ENCODE results near the gene OR13C3. TPM values are rescaled to one million over a fixed set of nuclear protein-coding genes. Genes with fewer than 3 reads are reported as not detected.
"Not testable (repeated sequence)": the region's sequence is repeated elsewhere in the genome, so short reads cannot be mapped to it uniquely, and the experiment has no call there.

OR13C3 gene
- total RNA-seq (2014; rRNA removed; shearing (Covaris generic)): not detected in 2 replicates

DNA sequence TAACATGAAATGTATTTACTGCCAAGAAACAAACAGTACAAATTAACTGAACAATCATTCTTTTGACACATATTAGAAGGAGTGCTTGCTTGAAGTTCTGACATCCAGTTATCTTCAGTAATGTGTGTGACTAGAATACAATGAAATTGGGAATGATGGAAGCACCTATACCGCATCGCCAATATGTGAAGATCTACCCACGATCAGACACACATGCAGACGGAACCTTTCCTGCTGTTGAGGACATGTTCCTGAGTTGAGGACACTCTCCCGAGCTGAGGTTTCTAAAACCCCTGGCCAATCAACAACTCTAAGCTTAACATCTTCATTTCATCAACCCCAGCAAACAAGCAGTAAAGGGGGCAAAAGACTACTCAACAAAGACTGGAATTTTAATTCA lies at the start of gene OR13C3:
OR13C3 (minus strand) TSS at position 101 of the 400 bp plus-strand sequence. CDS start 133 bp downstream, outside the sequence.
- no peak for DNase-seq (ENCODE audit: low spot score)

DNA sequence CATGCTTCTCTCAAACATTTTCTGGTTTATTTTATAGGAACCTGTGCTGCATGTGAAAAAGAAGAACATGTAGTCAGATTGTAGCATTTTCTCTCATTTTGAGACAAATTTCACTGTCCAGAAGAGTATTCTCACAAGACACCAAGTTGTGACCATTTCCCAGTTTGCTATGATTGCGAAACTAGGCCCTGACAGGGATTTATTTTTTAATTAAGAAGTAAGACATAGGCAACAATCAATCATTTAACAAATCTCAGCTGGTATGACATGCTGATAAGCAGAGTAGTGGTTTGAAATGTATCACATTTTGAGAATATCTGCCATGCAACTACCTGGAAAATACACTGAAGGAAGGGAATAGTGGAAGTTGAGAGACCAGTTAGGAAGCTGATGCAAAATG lies 43.9 kb upstream of the OR13C3 start:
- no peak for DNase-seq (ENCODE audit: low spot score)

DNA sequence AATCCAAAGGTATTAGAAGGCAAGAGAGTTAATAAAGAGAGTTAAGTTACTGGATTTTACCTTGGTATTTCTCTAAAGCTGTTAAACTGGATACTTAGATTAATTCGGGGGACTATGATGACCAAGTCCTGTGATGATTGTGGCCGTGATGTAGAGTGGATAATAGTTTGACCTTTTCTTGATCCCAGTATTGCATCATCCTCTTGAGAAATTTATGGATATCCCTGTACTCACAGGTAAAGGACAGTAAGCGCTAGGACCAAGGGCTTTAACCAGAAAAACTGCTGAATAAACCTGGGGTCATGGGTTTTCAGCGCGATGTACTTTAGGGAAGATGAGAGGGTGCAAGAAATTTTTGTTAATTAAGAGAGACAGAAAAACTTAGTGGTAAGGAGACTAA lies 40.6 kb upstream of the OR13C3 start:
- no peak for DNase-seq (ENCODE audit: low spot score)

DNA sequence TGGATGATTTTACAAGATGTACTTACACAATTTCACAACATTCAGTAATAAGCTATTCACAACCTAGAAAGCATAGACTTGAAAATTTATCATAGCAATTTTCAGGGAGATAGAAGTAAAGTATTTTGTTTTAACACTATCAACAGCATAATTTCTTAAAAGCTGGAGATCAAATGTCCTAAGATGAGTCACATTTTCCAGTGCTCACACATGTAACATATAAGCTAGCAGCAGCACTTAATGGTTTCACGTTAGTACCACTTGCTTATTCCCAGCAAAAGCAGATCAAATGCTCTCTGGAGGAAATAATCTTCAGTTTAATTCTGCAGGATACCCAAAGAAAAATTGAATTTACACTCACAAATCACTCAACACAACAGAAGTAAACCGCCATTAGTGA lies 38.8 kb upstream of the OR13C3 start:
- no peak for DNase-seq (ENCODE audit: low spot score)

DNA sequence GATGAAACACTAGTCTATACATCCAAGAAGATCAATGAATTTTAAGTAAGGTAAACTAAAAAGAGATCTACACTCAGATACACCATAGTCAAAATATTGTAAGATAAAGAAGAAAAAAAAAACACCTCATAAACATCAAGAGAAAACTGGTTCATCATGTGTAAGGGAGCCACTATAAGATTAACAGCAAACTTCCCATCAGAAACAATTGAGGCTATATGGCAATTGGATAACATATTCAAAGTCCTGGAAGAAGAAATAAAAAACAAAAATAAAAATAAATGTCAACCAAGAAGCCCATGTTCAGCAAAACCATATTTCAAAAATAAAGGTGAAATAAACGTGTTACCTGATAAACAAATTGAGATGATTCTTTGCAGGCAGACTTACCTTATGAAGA lies 36.0 kb upstream of the OR13C3 start:
- DNase-seq (ENCODE audit: low spot score): no peak

DNA sequence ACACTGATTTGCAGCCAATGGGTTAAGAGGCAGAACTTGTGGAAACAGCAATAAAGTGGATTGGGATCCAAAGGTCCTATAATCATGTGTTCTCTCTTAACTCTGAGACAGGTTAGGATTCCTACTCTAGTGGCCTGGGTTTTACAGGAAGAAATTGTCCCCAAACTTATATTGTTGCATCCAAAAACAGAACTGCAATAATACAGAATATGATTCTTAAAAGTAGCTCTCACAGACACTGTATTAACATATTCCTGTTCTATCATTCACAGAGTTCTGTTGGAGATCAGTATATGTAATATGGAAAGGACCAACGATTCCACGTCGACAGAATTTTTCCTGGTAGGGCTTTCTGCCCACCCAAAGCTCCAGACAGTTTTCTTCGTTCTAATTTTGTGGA lies 32.2 kb upstream of the OR13C3 start, which contains the start of gene OR13C8:
OR13C8 (plus strand) TSS at position 301 of the 400 bp plus-strand sequence; CDS start at position 301, 0 bp downstream.
- DNase-seq (ENCODE audit: low spot score): no peak

DNA sequence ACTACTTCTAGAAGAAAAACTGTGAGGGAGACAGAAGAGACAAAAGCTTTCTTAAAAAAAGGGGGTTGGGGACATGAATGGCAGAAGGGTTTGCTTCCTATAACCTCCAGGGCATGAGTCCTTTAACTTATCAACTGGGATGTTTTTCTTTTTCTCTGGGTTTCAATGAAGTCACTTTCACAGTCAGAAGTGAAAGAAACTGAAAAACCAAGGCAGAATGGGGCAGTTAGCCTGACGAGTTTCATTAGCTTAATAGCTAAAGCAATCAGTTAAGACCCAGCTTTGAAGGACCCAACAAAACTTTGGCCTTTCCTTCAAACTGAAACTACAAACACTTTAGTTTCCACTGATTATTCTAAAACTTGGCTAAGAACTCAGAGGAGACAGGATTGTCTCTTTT lies 27.7 kb upstream of the OR13C3 start:
- no peak for DNase-seq (ENCODE audit: low spot score)

DNA sequence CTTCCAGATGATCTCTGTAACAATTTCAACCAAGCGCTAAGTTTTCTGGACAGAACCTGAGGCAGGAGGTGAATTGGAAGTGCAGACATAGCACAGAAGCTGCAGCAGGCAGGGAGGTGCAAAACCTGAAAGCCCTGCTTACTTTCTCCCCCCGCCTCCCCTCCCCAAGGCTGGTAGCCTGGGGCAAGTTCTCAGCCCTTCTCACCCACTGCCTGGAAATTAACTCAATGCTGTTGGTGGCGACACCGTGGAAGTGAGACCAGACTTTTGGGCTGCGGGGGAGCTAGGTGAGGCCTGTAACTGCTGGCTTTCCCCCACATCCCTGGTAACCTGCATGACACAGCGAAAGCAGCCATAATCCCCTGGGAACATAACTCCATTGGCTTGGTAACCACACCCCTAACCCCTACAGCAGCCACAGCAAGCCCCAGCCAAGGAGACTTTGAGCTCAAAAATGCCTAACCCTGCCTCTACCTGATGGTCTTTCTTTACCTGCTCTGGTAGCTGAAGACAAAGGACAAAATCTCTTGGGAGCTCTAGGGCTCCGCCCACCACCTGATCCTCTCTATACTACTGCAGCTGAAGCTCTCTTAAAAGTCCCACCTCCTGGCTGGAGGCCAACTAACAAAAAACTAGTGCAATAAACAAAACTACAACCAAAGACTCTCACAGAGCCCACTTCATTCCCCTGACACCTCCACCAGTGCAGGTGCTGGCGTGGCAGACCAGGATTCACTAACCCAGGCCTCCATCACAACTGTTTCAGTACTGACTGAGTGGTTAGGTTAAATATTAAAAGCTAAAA lies 20.4 kb upstream of the OR13C3 start:
- no peak for DNase-seq (ENCODE audit: low spot score)

DNA sequence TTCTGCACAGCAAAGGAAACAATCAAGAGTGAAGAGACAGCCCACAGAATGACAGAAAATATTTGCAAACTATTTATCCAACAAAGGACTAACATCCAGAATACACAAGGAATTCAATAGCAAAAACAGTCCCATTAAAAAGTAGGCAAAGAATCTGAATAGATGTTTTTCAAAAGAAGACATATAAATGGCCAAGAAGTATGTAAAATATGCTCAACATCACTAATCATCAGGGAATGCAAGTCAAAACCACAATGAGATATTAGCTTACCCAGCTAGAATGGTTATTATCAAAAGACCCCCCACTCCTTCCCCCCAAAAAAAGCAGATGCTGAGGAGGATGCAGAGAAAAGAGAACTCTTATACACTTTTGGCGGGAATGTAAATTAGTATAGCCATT lies 18.9 kb upstream of the OR13C3 start:
- no peak for DNase-seq (ENCODE audit: low spot score)

DNA sequence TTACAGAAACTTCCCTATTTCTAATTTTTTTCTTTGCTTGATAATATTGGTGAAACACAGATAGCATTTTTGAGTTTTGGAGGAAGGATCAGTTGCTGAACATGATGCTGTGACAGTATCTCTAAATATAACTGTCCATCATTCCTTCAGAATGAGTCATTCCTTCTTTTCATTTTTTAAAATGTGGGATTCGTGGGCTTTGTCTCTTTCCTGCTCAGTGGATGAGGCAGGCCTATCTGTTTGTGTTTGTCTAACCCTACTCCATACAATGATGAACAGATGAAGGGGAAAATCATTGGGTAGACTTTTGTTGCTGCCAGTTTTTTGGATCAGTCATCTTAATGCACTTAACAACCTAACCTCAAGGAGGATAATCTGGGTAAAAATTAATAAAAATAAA lies 16.6 kb upstream of the OR13C3 start:
- DNase-seq (ENCODE audit: low spot score): no peak

DNA sequence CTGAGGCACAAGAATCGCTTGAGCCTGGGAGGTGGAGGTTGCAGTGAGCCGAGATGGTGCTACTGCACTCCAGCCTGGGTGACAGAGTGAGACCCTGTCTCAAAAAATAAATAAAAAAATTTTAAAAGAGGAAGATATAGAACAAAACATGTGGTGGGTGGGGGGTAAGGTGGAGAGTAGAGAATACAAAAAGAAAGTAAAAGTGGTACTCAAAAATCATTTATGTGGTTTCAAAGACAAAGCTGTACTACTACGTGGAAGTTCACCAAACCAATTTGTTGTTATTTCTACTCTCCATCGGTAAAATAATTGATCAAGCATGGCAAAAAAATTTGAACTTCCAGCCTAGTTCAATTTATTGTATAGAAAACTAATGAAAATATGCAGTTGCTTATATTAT lies 8.0 kb upstream of the OR13C3 start:
- DNase-seq (ENCODE audit: low spot score): no peak

DNA sequence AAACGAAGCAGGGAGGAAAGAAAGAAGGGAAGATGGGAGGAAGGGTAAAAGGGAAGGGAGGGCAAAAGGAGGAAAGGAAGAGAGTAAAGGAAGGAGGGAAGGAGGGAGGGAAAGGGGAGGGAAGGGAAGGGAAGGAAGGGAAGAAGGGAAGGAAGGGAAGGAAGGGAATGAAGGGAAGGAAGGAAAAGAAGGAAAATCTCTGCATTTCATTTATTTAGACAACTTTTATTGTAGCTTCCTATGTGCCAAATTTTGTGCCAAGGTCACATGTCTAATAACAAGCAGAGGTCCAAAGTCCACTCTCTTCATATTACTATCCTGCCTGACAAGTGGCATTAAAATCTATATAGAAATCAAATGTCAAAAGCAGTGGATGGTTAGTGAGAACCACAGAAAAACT lies 2.6 kb upstream of the OR13C3 start:
- DNase-seq (ENCODE audit: low spot score): no peak

DNA sequence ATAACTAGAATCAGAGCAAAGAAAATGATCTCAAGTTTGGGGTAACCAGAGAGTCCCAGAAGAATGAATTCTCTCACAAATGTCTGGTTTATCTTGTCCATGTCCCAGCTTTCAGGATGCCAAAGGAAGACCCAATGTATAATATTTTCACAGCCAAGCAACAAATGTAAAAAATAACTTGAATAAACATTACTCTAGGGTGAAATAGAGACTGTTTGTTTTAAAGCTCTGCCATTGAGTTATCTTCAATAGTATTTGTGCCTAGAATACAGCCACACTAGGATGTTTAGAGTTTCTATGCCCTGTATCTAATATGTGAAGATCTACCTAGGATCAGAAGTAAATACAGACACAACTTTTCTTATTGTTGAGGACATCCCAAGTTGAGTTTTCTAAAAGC lies 9.5 kb downstream of the OR13C3 start, which contains the start of gene OR13C4:
OR13C4 (minus strand) TSS at position 101 of the 400 bp plus-strand sequence; CDS start at position 101, 0 bp downstream.
- DNase-seq (ENCODE audit: low spot score): no peak

DNA sequence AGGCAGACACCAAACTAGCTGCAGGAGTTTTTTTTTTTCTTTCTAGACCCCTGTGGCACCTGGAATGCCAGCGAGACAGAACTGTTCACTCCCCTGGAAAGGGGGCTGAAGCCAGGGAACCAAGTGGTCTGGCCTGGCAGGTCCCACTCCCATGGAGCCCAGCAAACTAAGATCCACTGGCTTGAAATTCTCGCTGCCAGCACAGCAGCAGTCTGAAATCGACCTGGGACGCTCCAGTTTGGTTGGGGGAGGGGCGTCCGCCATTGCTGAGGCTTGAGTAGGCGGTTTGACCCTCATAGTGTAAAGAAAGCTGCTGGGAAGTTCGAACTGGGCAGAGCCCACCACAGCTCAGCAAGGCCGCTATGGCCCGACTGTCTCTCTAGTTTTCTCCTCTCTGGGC lies 16.4 kb downstream of the OR13C3 start:
- not testable (repeated sequence) for DNase-seq (ENCODE audit: low spot score)

DNA sequence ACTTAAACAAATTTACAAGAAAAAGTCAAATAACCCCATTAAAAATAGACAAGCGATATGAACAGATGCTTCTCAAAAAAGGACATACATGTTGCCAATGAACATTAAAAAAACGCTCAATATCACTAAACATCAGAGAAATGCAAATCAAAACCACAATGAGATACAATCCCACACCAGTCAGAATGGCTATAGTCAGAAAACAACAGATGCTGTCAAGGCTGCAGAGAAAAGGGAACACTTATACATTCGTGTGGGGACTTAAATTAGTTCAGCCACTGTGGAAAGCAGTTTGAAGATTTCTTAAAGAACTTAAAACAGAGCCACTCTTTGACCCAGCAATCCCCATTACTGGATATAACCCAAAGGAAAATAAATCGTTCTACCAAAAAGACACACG lies 21.8 kb downstream of the OR13C3 start:
- no peak for DNase-seq (ENCODE audit: low spot score)

DNA sequence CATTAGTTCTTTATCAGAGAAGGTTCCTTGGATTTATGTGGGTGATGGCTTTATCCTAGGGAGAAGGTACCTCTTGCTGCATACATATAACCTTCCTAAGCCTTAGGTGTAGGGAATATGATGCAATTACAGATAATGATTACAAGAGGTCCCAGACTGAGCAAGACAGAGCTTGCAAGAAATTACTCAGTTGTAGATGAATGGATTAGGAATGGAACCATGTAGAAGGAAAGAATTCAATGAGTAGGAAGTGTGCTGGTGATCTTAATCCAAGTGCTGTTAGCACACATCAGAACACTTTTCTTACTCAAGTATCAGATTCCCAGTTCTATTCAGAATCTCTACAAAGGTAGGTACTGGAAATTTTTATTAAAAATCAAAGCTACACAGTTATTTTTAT lies 30.1 kb downstream of the OR13C3 start:
- no peak for DNase-seq (ENCODE audit: low spot score)

DNA sequence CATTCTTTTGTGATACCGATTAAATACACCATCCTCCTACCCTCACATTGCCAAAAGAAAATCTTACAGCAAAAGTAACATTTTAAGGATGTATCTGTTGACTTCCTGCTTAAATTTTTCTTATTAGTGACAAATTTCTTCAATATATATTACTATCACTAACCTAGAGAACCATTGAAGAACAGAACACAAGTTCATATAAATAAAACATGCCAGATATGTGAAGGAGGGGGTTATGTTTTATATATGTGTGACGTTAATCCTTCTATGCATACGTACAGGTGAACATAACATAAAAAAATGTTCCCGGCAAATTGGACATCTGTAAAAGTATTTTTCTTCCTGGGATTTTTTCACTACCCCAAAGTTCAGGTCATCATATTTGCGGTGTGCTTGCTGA lies 32.7 kb downstream of the OR13C3 start, which contains the start of gene OR13F1:
OR13F1 (plus strand) TSS at position 301 of the 400 bp plus-strand sequence; CDS start at position 301, 0 bp downstream.
- no peak for DNase-seq (ENCODE audit: low spot score)

DNA sequence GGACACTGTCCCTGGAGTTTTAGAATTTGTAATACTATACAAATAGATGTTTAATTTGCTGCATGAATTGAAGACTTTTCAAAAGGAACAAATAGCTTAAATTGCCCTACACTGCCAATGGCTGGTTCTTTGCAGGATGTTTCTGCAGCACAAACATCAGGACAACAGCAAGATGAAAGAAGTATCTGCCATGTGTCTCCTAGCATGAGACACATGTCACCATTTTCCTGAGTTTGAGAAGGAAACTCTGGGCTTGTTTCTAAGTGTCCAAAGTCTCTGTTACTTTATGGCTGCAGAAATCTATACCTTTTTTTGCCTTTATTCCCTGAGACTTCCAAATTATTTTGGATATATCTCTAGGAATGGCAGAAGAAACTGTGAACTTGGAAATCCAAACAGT lies 33.2 kb downstream of the OR13C3 start:
- no peak for DNase-seq (ENCODE audit: low spot score)

DNA sequence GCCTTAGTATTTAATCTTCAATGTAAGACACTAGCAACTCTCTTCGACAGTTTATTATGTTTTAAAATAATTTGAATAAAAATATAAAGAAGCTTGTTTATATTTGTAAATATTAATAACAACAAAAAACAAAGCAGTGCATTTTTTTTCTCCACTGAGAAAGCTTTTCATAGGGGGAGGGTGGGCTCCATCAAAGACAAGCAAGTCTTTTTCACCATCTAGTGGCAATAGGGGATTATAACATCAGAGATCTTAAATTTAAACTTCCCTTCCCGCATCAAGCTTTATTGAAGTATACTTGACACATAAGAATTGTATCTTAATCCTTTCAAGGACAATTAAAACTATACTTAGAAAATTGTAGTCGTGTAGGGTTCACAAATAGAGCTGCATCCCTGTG lies 41.8 kb downstream of the OR13C3 start:
- DNase-seq (ENCODE audit: low spot score): peak; percentile 21

Data from H4 (cell line).